HG02840 (cell line): Measurements from ENCODE around the gene C2orf15.
"Not testable (repeated sequence)": the region's sequence is repeated elsewhere in the genome, so short reads cannot be mapped to it uniquely, and the experiment has no call there.

Experiments used
- ATAC-seq: cut with Tn5 transposase; IDR thresholded peaks from one replicate; pipeline ENCODE4 v1.9.1; 2021; ENCODE audit warnings: mild to moderate bottlenecking, moderate library complexity, moderate number of reproducible peaks; ENCODE audit not compliant: unreplicated experiment, low FRiP score

C2orf15 gene

GRCh38 chr2:99159594-99159993 lies 18.1 kb downstream of the C2orf15 start:
- ATAC-seq, result no peak

GRCh38 chr2:99166218-99166617 lies 24.7 kb downstream of the C2orf15 start:
- no peak for ATAC-seq

- ATAC-seq, result no peak
Observed at GRCh38 chr2:99169534-99169933, 28.0 kb downstream of the C2orf15 start.

GRCh38 chr2:99171377-99172140 lies 30.1 kb downstream of the C2orf15 start:
- ATAC-seq, result no peak

GRCh38 chr2:99180755-99181623 lies 39.5 kb downstream of the C2orf15 start, which contains the start of the genes MITD1 and MRPL30:
MITD1 (minus strand) TSS chr2:99181058; CDS start chr2:99180981, 77 bp downstream.
MRPL30 (plus strand) TSS chr2:99181184; CDS start chr2:99186204, 5,020 bp downstream.
- ATAC-seq, result peak; percentile 88

GRCh38 chr2:99181624-99182000 lies 40.1 kb downstream of the C2orf15 start:
- no peak for ATAC-seq

GRCh38 chr2:99183025-99183424 lies 41.5 kb downstream of the C2orf15 start:
- no peak for ATAC-seq

- no peak for ATAC-seq
Observed at GRCh38 chr2:99184811-99185210, 43.3 kb downstream of the C2orf15 start.

- no peak for ATAC-seq
Observed at GRCh38 chr2:99187011-99187410, 45.5 kb downstream of the C2orf15 start.

GRCh38 chr2:99188357-99188756 lies 46.9 kb downstream of the C2orf15 start:
- ATAC-seq, result no peak

GRCh38 chr2:99190548-99190947 lies 49.0 kb downstream of the C2orf15 start:
- ATAC-seq, result no peak

- ATAC-seq, result not testable (repeated sequence)
Observed at GRCh38 chr2:99192364-99192763, 50.9 kb downstream of the C2orf15 start.

- no peak for ATAC-seq
Observed at GRCh38 chr2:99198103-99198841, 56.8 kb downstream of the C2orf15 start.

GRCh38 chr2:99200076-99200800 lies 58.7 kb downstream of the C2orf15 start:
- ATAC-seq, result no peak
